Measurements from ENCODE around the gene VEGFA. TPM values are rescaled to one million over a fixed set of nuclear protein-coding genes. Genes with fewer than 3 reads are reported as not detected.

VEGFA gene
- polyA plus RNA-seq, 2 of the 4 experiments (the other 2 are of a cell fraction) = 35.8 to 83.7 TPM

- FAIRE-seq (no peak), DNase-seq (ENCODE audit: low read depth in 1 of 2, low spot score in 1 of 2) (no peak), ATAC-seq (no peak)
- POLR2A ChIA-PET = interaction anchor here (0.7 kb wide), 1 partner anchor 135 kb away, joined by 7 read pairs; no protein-coding TSS in a partner anchor
- H3K4me2 ChIP-seq = no peak overlapping the region
- CTCF ChIA-PET = interaction anchor here (0.6 to 8.6 kb wide), 6 partner anchors 9 to 315 kb away, joined by 3 to 52 read pairs (median 6); no protein-coding TSS in a partner anchor
- no peak overlapping the region for H3K27ac ChIP-seq
- no peaks in the 10 kb centered on the region for H3K9me3 ChIP-seq
- H3K4me1 ChIP-seq = no peaks in the 10 kb centered on the region
- H3K4me3 ChIP-seq = no peak overlapping the region
- TF ChIP-seq CBX2 (IDR thresholded peaks at IDR 0.05; ENCODE audit: borderline replicate concordance, low read depth) (no peak), ZFP36 (IDR thresholded peaks at IDR 0.05; ENCODE audit: borderline replicate concordance, partially characterized antibody) (no peak), RFX5 (IDR thresholded peaks at IDR 0.05) (no peak), KDM1A (IDR thresholded peaks at IDR 0.05; ENCODE audit: low read depth) (no peak), NFE2L2 (conservative IDR thresholded peaks at IDR 0.05; ENCODE audit: low read length) (no peak), NR3C1 (IDR thresholded peaks at IDR 0.05) (no peak), CEBPB (IDR thresholded peaks at IDR 0.05) (no peak), HDAC2 (IDR thresholded peaks at IDR 0.05) (no peak), MAX (IDR thresholded peaks at IDR 0.05) (no peak), JUN (IDR thresholded peaks at IDR 0.05) (no peak), FOXS1 (CRISPR knock-in tag; IDR thresholded peaks at IDR 0.05) (no peak), PHF8 (IDR thresholded peaks at IDR 0.05; ENCODE audit: borderline replicate concordance, low read depth) (no peak), GATA3 (IDR thresholded peaks at IDR 0.05; ENCODE audit: borderline replicate concordance) (no peak), NPAS2 (CRISPR knock-in tag; IDR thresholded peaks at IDR 0.05; ENCODE audit: borderline replicate concordance) (no peak), REST (IDR thresholded peaks at IDR 0.05) (no peak), RCOR1 (IDR thresholded peaks at IDR 0.05; ENCODE audit: low read depth, low read length) (no peak)
- TF ChIP-seq, protein P1, sequence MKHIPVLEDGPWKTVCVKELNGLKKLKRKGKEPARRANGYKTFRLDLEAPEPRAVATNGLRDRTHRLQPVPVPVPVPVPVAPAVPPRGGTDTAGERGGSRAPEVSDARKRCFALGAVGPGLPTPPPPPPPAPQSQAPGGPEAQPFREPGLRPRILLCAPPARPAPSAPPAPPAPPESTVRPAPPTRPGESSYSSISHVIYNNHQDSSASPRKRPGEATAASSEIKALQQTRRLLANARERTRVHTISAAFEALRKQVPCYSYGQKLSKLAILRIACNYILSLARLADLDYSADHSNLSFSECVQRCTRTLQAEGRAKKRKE (CRISPR knock-in tag; IDR thresholded peaks at IDR 0.05; ENCODE audit: low read depth) = no peak
- TF ChIP-seq, protein P2, sequence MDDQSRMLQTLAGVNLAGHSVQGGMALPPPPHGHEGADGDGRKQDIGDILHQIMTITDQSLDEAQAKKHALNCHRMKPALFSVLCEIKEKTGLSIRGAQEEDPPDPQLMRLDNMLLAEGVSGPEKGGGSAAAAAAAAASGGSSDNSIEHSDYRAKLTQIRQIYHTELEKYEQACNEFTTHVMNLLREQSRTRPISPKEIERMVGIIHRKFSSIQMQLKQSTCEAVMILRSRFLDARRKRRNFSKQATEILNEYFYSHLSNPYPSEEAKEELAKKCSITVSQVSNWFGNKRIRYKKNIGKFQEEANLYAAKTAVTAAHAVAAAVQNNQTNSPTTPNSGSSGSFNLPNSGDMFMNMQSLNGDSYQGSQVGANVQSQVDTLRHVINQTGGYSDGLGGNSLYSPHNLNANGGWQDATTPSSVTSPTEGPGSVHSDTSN (IDR thresholded peaks at IDR 0.05) = no peak
- 77% methylated on average over 5 of the region's 5 CpGs for WGBS (ENCODE audit: missing lambda C conversion rate)
Observed at GRCh38 chr6:43764772-43765171, 5.2 kb upstream of the VEGFA start.

GRCh38 chr6:43765776-43766499, 4.1 kb upstream of the VEGFA start:
- FAIRE-seq (no peak), DNase-seq (ENCODE audit: low read depth in 1 of 2, low spot score in 1 of 2) (no peak), ATAC-seq (no peak)
- ChIA-PET CTCF (interaction anchor here (1.3 to 8.6 kb wide), 3 partner anchors 99 to 313 kb away, joined by 5 to 52 read pairs (median 7); no protein-coding TSS in a partner anchor), POLR2A (no interaction called here)
- H3K27ac ChIP-seq = no peak overlapping the region
- no peaks in the 10 kb centered on the region for H3K4me1 ChIP-seq
- no peaks in the 10 kb centered on the region for H3K9me3 ChIP-seq
- no peak for TF ChIP-seq RNF2 (IDR thresholded peaks at IDR 0.05; ENCODE audit: borderline replicate concordance, low read depth)
- no peak for TF ChIP-seq ZFP36 (IDR thresholded peaks at IDR 0.05; ENCODE audit: borderline replicate concordance, partially characterized antibody)
- TF ChIP-seq MYC (IDR thresholded peaks at IDR 0.05; ENCODE audit: borderline replicate concordance, low read length) = no peak
- no peak for TF ChIP-seq HES2 (IDR thresholded peaks at IDR 0.05)
- no peak for TF ChIP-seq CHD4 (IDR thresholded peaks at IDR 0.05; ENCODE audit: borderline replicate concordance)
- TF ChIP-seq, protein P3, sequence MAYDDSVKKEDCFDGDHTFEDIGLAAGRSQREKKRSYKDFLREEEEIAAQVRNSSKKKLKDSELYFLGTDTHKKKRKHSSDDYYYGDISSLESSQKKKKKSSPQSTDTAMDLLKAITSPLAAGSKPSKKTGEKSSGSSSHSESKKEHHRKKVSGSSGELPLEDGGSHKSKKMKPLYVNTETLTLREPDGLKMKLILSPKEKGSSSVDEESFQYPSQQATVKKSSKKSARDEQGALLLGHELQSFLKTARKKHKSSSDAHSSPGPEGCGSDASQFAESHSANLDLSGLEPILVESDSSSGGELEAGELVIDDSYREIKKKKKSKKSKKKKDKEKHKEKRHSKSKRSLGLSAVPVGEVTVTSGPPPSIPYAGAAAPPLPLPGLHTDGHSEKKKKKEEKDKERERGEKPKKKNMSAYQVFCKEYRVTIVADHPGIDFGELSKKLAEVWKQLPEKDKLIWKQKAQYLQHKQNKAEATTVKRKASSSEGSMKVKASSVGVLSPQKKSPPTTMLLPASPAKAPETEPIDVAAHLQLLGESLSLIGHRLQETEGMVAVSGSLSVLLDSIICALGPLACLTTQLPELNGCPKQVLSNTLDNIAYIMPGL (CRISPR knock-in tag; IDR thresholded peaks at IDR 0.05; ENCODE audit: borderline replicate concordance) = no peak
- TF ChIP-seq MAZ (IDR thresholded peaks at IDR 0.05; ENCODE audit: borderline replicate concordance, low read depth, low read length) = no peak
- no peak for TF ChIP-seq PHF8 (IDR thresholded peaks at IDR 0.05; ENCODE audit: borderline replicate concordance, low read depth)
- no peak for TF ChIP-seq RAD21 (conservative IDR thresholded peaks at IDR 0.05 in 1 of 2, IDR thresholded peaks at IDR 0.05 in 1 of 2)
- TF ChIP-seq JUNB (IDR thresholded peaks at IDR 0.05) = no peak
- no peak for TF ChIP-seq FOXS1 (CRISPR knock-in tag; IDR thresholded peaks at IDR 0.05)
- TF ChIP-seq EHMT2 (IDR thresholded peaks at IDR 0.05; ENCODE audit: low read depth) = no peak
- no peak for TF ChIP-seq ZNF302 (CRISPR knock-in tag; IDR thresholded peaks at IDR 0.05)
- no peak for TF ChIP-seq ZC3H11A (IDR thresholded peaks at IDR 0.05)
- H3K4me3 ChIP-seq = no peak overlapping the region
- H3K4me2 ChIP-seq = no peak overlapping the region

Data from A549 (cell line).